ENCODE data around the gene SPPL2B.

DNA sequence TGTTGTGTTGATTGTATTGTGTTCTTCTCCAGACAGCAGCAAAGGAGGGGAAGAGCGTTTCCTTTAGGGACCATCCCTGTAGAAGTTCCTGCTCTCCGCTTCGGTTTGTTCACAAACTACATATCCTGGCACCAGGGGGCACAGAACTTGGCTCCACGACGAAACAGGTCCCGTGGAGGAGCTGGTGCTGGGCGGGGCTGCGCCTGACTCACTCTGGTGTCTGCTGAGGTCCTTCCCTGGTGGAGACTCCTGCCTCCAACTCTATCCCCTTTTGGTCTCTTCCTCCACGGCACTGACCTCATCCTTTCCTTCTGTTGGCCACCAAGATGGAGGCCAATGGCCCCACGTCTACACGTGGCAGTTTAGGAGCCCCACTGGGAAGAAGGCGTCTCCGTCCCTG lies 46.3 kb downstream of the SPPL2B start:
- TF ChIP-seq, protein P1, sequence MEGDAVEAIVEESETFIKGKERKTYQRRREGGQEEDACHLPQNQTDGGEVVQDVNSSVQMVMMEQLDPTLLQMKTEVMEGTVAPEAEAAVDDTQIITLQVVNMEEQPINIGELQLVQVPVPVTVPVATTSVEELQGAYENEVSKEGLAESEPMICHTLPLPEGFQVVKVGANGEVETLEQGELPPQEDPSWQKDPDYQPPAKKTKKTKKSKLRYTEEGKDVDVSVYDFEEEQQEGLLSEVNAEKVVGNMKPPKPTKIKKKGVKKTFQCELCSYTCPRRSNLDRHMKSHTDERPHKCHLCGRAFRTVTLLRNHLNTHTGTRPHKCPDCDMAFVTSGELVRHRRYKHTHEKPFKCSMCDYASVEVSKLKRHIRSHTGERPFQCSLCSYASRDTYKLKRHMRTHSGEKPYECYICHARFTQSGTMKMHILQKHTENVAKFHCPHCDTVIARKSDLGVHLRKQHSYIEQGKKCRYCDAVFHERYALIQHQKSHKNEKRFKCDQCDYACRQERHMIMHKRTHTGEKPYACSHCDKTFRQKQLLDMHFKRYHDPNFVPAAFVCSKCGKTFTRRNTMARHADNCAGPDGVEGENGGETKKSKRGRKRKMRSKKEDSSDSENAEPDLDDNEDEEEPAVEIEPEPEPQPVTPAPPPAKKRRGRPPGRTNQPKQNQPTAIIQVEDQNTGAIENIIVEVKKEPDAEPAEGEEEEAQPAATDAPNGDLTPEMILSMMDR (IDR thresholded peaks at IDR 0.05), result no peak
- TF ChIP-seq NFIC (IDR thresholded peaks at IDR 0.05; ENCODE audit: borderline replicate concordance), result no peak
- no peak for TF ChIP-seq POLR2AphosphoS5 (IDR thresholded peaks at IDR 0.05; ENCODE audit: low read depth, low read length)
- TF ChIP-seq CHD2 (IDR thresholded peaks at IDR 0.05; ENCODE audit: low read length, partially characterized antibody), result no peak
- TF ChIP-seq YY1 (IDR thresholded peaks at IDR 0.05; ENCODE audit: low read depth), result no peak
